Stimulated activated CD8-positive, alpha-beta memory T cell treated with anti-CD3 and anti-CD28 coated beads, Interleukin-15, amount 100 ng/mL, for 4 hours (primary cell): Measurements from ENCODE around the gene SMTNL2.

Experiments used
- DNase-seq, 2 donors: peaks; one replicate each; pipeline ENCODE4 v3.0.0-alpha.2; 2020; ENCODE audit warnings: low read depth in 2 of 2

Gene SMTNL2

GRCh38 chr17:4545217-4545951, 38.9 kb upstream of the SMTNL2 start:
- no peak for DNase-seq

GRCh38 chr17:4547118-4547906, 37.0 kb upstream of the SMTNL2 start:
- DNase-seq: no peak

- DNase-seq: no peak
Observed at GRCh38 chr17:4548061-4548461, 36.3 kb upstream of the SMTNL2 start.

- no peak for DNase-seq
Observed at GRCh38 chr17:4548721-4549531, 35.4 kb upstream of the SMTNL2 start.

GRCh38 chr17:4549781-4550533, 34.4 kb upstream of the SMTNL2 start:
- DNase-seq: no peak

GRCh38 chr17:4550534-4551039, 33.7 kb upstream of the SMTNL2 start:
- DNase-seq: no peak

GRCh38 chr17:4551141-4551540, 33.2 kb upstream of the SMTNL2 start:
- no peak for DNase-seq

- no peak for DNase-seq
Observed at GRCh38 chr17:4551796-4552525, 32.4 kb upstream of the SMTNL2 start.

GRCh38 chr17:4553669-4554068, 30.7 kb upstream of the SMTNL2 start:
- no peak for DNase-seq

- DNase-seq: no peak
Observed at GRCh38 chr17:4554441-4554996, 29.8 kb upstream of the SMTNL2 start.

GRCh38 chr17:4554997-4555799, 29.1 kb upstream of the SMTNL2 start, which contains the start of gene MYBBP1A:
TSS of gene MYBBP1A (minus strand) at chr17:4555384. CDS start at chr17:4555324, 60 bp downstream.
- DNase-seq: peak; percentile 93 to 94

GRCh38 chr17:4555873-4556759, 28.2 kb upstream of the SMTNL2 start:
- no peak for DNase-seq

GRCh38 chr17:4556996-4557395, 27.3 kb upstream of the SMTNL2 start:
- no peak for DNase-seq

GRCh38 chr17:4557626-4558346, 26.5 kb upstream of the SMTNL2 start:
- DNase-seq: no peak

GRCh38 chr17:4558347-4558971, 25.9 kb upstream of the SMTNL2 start:
- no peak for DNase-seq

- DNase-seq: no peak
Observed at GRCh38 chr17:4559139-4559791, 25.1 kb upstream of the SMTNL2 start.

- no peak for DNase-seq
Observed at GRCh38 chr17:4559966-4560365, 24.4 kb upstream of the SMTNL2 start.
